K562 (cell line): ENCODE measurements around the gene TTBK2. TPM values are rescaled to one million over a fixed set of nuclear protein-coding genes. Genes with fewer than 3 reads are reported as not detected.

ENCODE experiments used
- ATAC-seq: fragments of 200-7000 bp; cut with Tn5 transposase; 3 replicates; pipeline ENCODE4 v1.9.1; 2020; ENCODE audit warnings: moderate library complexity
- BruUV-seq: library from RNA; stranded (reverse); fragments of 400-500 nt; replicated peaks from 2 replicates; lab custom pipeline; 2021; lab: Mats Ljungman, UMichigan
- CTCF ChIA-PET: fragments of 300-600 bp; formaldehyde crosslinking; extraction: SDS; loops from one replicate; lab custom pipeline; 2021; ENCODE audit warnings: low intra/inter-chr PET ratio; lab: Yijun Ruan, JAX
- POLR2A ChIA-PET: fragments of 300-600, 350-650 bp; sonication (Branson Sonifier 250); formaldehyde crosslinking; extraction: SDS; loops from one replicate; lab custom pipeline; 2021; ENCODE audit warnings: antibody characterized with exemption, inconsistent platforms; lab: Yijun Ruan, JAX
- DNase-seq, 4 experiments: peaks; one replicate each; pipeline versions ENCODE4 v3.0.0 to v3.0.0-alpha.2; 2011 to 2018; ENCODE audit warnings: low spot score in 3 of 4, mixed read lengths in 3 of 4; ENCODE audit errors: extremely low read depth in 1 of 4
- FAIRE-seq: peaks from 2 replicates; lab custom pipeline; 2011; peaks lifted over from hg19 to GRCh38; lab: Jason Lieb, UNC
- H2AFZ ChIP-seq: 2 replicates; pipeline ENCODE4 v1.6.0; 2011; ENCODE audit warnings: low read depth, low read length, control low read depth, inconsistent platforms
- H3K27ac ChIP-seq: fragments of 200-600 bp; 3 replicates; pipeline ENCODE4 v1.8.0; 2011; ENCODE audit warnings: low read depth, mild to moderate bottlenecking, control low read depth, inconsistent platforms, low read length, moderate library complexity, mixed read lengths; ENCODE audit errors: extremely low read depth
- H3K27me3 ChIP-seq, 2 experiments: fragments of 300-600 bp in 1 of 2; 2 replicates in 1 of 2; 3 replicates in 1 of 2; pipeline versions ENCODE4 v1.6.0 to v1.8.0; 2011; ENCODE audit warnings: inconsistent platforms in 2 of 2, low read length in 2 of 2, mild to moderate bottlenecking in 1 of 2, mixed read lengths in 1 of 2, moderate library complexity in 1 of 2; ENCODE audit not compliant: control insufficient read depth in 2 of 2, insufficient read depth in 2 of 2
- H3K36me3 ChIP-seq: fragments of 300-600 bp; 3 replicates; pipeline ENCODE4 v1.8.0; 2011; ENCODE audit warnings: mild to moderate bottlenecking, low read length, inconsistent platforms; ENCODE audit not compliant: control insufficient read depth, insufficient read depth
- H3K4me1 ChIP-seq, 2 experiments: fragments of 200-600 bp in 1 of 2; replicated peaks in 1 of 2; 2 replicates in 1 of 2; 3 replicates in 1 of 2; pipeline versions ENCODE4 v1.5.1 to v1.8.0; 2011; ENCODE audit warnings: inconsistent platforms in 2 of 2, low read length in 2 of 2, mild to moderate bottlenecking in 1 of 2, mixed read lengths in 1 of 2, moderate library complexity in 1 of 2; ENCODE audit not compliant: control insufficient read depth in 2 of 2, insufficient read depth in 2 of 2
- H3K4me2 ChIP-seq: 2 replicates; pipeline ENCODE4 v1.6.1; 2011; ENCODE audit warnings: low read length, control low read depth, inconsistent platforms, mixed read lengths; ENCODE audit not compliant: insufficient read depth
- H3K4me3 ChIP-seq: fragments of 200-600 bp; sonication (generic), shearing (Covaris generic); 2 replicates; pipeline ENCODE4 v1.5.1; 2016; ENCODE audit warnings: control low read depth, inconsistent platforms
- H3K79me2 ChIP-seq: fragments of 200-600 bp; 3 replicates; pipeline ENCODE4 v1.8.0; 2011; ENCODE audit warnings: low read length, inconsistent platforms; ENCODE audit not compliant: control insufficient read depth, insufficient read depth
- H3K9ac ChIP-seq, 2 experiments: 2 replicates each; pipeline versions ENCODE4 v1.6.0 to v1.6.1; 2011; ENCODE audit warnings: low read depth in 2 of 2, low read length in 2 of 2, control low read depth in 1 of 2, inconsistent platforms in 1 of 2, mild to moderate bottlenecking in 1 of 2, mixed read lengths in 1 of 2; ENCODE audit not compliant: insufficient read depth in 1 of 2
- H3K9me1 ChIP-seq: one replicate; pipeline ENCODE4 v1.6.0; 2011; ENCODE audit warnings: inconsistent platforms, mild to moderate bottlenecking, low read length, moderate library complexity; ENCODE audit not compliant: control insufficient read depth, insufficient read depth
- H3K9me3 ChIP-seq: replicated peaks from 2 replicates; pipeline ENCODE4 v1.5.1; 2011; ENCODE audit warnings: low read depth, low read length, inconsistent platforms; ENCODE audit not compliant: control insufficient read depth, insufficient read depth
- H4K20me1 ChIP-seq: replicated peaks from 2 replicates; pipeline ENCODE4 v1.6.1; 2011; ENCODE audit warnings: low read length, inconsistent platforms, mixed read lengths; ENCODE audit not compliant: control insufficient read depth, insufficient read depth
- CTCFL ChIP-seq: IDR thresholded peaks from 2 replicates; pipeline ENCODE4 v1.6.1; 2011; ENCODE audit warnings: borderline replicate concordance, low read depth, mild to moderate bottlenecking, moderate library complexity, low read length; ENCODE audit not compliant: insufficient read depth, poor library complexity, severe bottlenecking
- DDX20 ChIP-seq: fragments of 450-650 bp; IDR thresholded peaks from 2 replicates; pipeline ENCODE4 v1.6.1; 2016; ENCODE audit warnings: missing genetic modification characterization, low read depth, mild to moderate bottlenecking, missing compliant biosample characterization, moderate library complexity
- ELK1 ChIP-seq: sonication (generic); formaldehyde crosslinking; IDR thresholded peaks from 2 replicates; pipeline ENCODE4 v1.8.1; 2022; ENCODE audit warnings: missing genetic modification reagents
- ERF ChIP-seq: fragments of 450-650 bp; formaldehyde crosslinking; IDR thresholded peaks from 2 replicates; pipeline ENCODE4 v1.4.0; 2020; ENCODE audit warnings: mild to moderate bottlenecking, mixed read lengths
- FOXM1 ChIP-seq, 2 experiments: fragments of 450-650 bp in 1 of 2; sonication (generic) in 1 of 2; formaldehyde crosslinking in 1 of 2; IDR thresholded peaks; 2 replicates each; pipeline versions ENCODE4 v1.6.1 to v1.9.0; 2017 to 2022; ENCODE audit warnings: low read depth in 2 of 2, mild to moderate bottlenecking in 2 of 2, missing genetic modification reagents in 1 of 2, moderate library complexity in 1 of 2
- GTF2F1 ChIP-seq: IDR thresholded peaks from 2 replicates; pipeline ENCODE4 v1.6.1; 2011; ENCODE audit warnings: low read depth, low read length, improper control_type of control experiment
- HDGF ChIP-seq: fragments of 450-650 bp; IDR thresholded peaks from 2 replicates; pipeline ENCODE4 v1.6.1; 2016
- ILK ChIP-seq: fragments of 450-650 bp; IDR thresholded peaks from 2 replicates; pipeline ENCODE4 v1.6.1; 2016; ENCODE audit warnings: missing genetic modification characterization, low read depth, mild to moderate bottlenecking, missing compliant biosample characterization, moderate library complexity, borderline replicate concordance
- KDM5B ChIP-seq: fragments of 200-600 bp; sonication (generic); IDR thresholded peaks from 2 replicates; pipeline ENCODE4 v1.6.1; 2012; ENCODE audit warnings: low read depth, mild to moderate bottlenecking, moderate library complexity, low read length, control low read depth, inconsistent platforms; ENCODE audit not compliant: insufficient replicate concordance
- NCOR1 ChIP-seq: fragments of 450-650 bp; IDR thresholded peaks from 2 replicates; pipeline ENCODE4 v1.6.1; 2016; ENCODE audit warnings: mild to moderate bottlenecking, moderate library complexity
- PTBP1 ChIP-seq: fragments of 200-400 bp; formaldehyde crosslinking; IDR thresholded peaks from 2 replicates; pipeline ENCODE4 v1.6.1; 2017; ENCODE audit warnings: low read depth, low read length
- SIRT6 ChIP-seq: IDR thresholded peaks from one replicate; pipeline ENCODE4 v1.6.1; 2012; ENCODE audit warnings: low read depth, mild to moderate bottlenecking, control low read depth, inconsistent platforms, low read length, moderate library complexity
- TSC22D4 ChIP-seq: fragments of 450-650 bp; IDR thresholded peaks from 2 replicates; pipeline ENCODE4 v1.6.1; 2016; ENCODE audit warnings: missing genetic modification characterization, missing biosample characterization, control low read depth
- ZBTB49 ChIP-seq: sonication (generic); formaldehyde crosslinking; IDR thresholded peaks from 2 replicates; pipeline ENCODE4 v1.8.0; 2022; ENCODE audit warnings: missing genetic modification reagents, mild to moderate bottlenecking, borderline replicate concordance
- ZNF212 ChIP-seq: fragments of 450-650 bp; formaldehyde crosslinking; IDR thresholded peaks from 2 replicates; pipeline ENCODE4 v1.4.0; 2020; ENCODE audit warnings: mild to moderate bottlenecking
- ZNF584 ChIP-seq: fragments of 200-800 bp; sonication (Bioruptor generic); IDR thresholded peaks from 2 replicates; pipeline ENCODE4 v1.6.1; 2016; ENCODE audit warnings: low read depth, mild to moderate bottlenecking, missing genetic modification characterization, missing compliant biosample characterization
- WGBS: fragments of 100-300 bp; shearing (Covaris generic); methylation state at CpG from one replicate; pipeline ENCODE4 v1.1.6; 2016; ENCODE audit warnings: low coverage, mixed read lengths; ENCODE audit not compliant: insufficient coverage; ENCODE audit errors: missing lambda C conversion rate; 5-methylcytosine and 5-hydroxymethylcytosine counted together
- in situ Hi-C: fragments of 300-500 bp; cut with MboI; formaldehyde crosslinking; loops from 4 replicates; pipeline ENCODE4 v1.15.0; 2018; ENCODE audit warnings: inconsistent platforms, mixed read lengths
- intact Hi-C: fragments of 100-400 bp; cut with micrococcal nuclease; formaldehyde crosslinking; loops from 2 replicates; pipeline ENCODE4 v1.14.2; 2022
- polyA plus RNA-seq, 8 experiments: library from polyadenylated mRNA; depleted of rRNA in 4 of 8; stranded (reverse) in 5 of 8; unstranded in 3 of 8; fragments of >200 nt; fragmentation: Nextera tagmentation in 2 of 8; fragmentation: Illumina TruSeq in 1 of 8; extraction: Ambion mirVana in 2 of 8; extraction: Trizol in 1 of 8; gene quantifications; 2 replicates each; pipeline versions ENCODE4 v1.2.1 to v1.2.3, GENCODE V29; 2011 to 2014; ENCODE audit warnings: inconsistent platforms in 1 of 8, missing spikeins in 1 of 8
- total RNA-seq, 7 experiments: library from RNA; depleted of rRNA in 6 of 7; stranded (reverse); fragments of >200 nt in 6 of 7; fragmentation: Illumina TruSeq in 2 of 7; extraction: Trizol in 2 of 7; gene quantifications; 2 replicates each; pipeline versions ENCODE4 v1.2.1 to v1.2.3, GENCODE V29; 2011 to 2021; ENCODE audit warnings: low replicate concordance in 1 of 7

TTBK2 gene
- total and polyA plus RNA-seq, 9 of the 15 experiments (the other 6 are each of a cell fraction or from before 2014, with no cell fraction given), result 0.89 to 8.0 (median 4.8) TPM

- Histone ChIP-seq H3K79me2 (peaks cover 20% of the 10 kb centered on the region), H3K9me3 (no peaks in the 10 kb centered on the region), H3K4me2 (no peak overlapping the region), H3K36me3 (peaks cover 83% of the 10 kb centered on the region), H3K4me3 (no peak overlapping the region), H3K4me1 (peaks cover 5 to 26% of the 10 kb centered on the region in 2 experiments; a peak in 4 of 5 replicates), H3K9ac (peak overlapping the region in 1 of 2 experiments; percentile 13; a peak in 1 of 4 replicates), H2AFZ (no peak overlapping the region), H3K27ac (no peak overlapping the region), H3K27me3 (no peaks in the 10 kb centered on the region), H4K20me1 (peaks cover 4% of the 10 kb centered on the region; the same call in 1 of the 2 replicates), H3K9me1 (no peaks in the 10 kb centered on the region)
- ChIA-PET CTCF (no interaction called here), POLR2A (interaction anchor here (0.6 to 1.0 kb wide), 5 partner anchors 9 to 352 kb away, joined by 3 to 4 read pairs (median 3); no protein-coding TSS in a partner anchor)
- in situ Hi-C loops, result no loop called here
- TF ChIP-seq HDGF (no peak), ELK1 (CRISPR knock-in tag) (no peak), ZNF584 (no peak), ZNF212 (no peak), FOXM1 (IDR thresholded peaks at IDR 0.05; ENCODE audit: low read depth) (no peak), FOXM1 (CRISPR knock-in tag; IDR thresholded peaks at IDR 0.05; ENCODE audit: low read depth) (no peak), NCOR1 (no peak), ILK (no peak), SIRT6 (no peak), ZBTB49 (CRISPR knock-in tag) (no peak), GTF2F1 (no peak), KDM5B (no peak), ERF (CRISPR knock-in tag) (no peak), DDX20 (tag) (no peak), TSC22D4 (tag) (no peak), PTBP1 (no peak), CTCFL (no peak)
- BruUV-seq, result no TSS peak
- 89% methylated on average over 15 of the region's 15 CpGs for WGBS
- DNase-seq (no peak), FAIRE-seq (no peak), ATAC-seq (no peak)
- intact Hi-C loops, result no loop called here
Measured at GRCh38 chr15:42732095-42732827, 188.3 kb downstream of the TTBK2 start.
